ENCODE results near the gene ACSL1.

The ACSL1 gene

DNA sequence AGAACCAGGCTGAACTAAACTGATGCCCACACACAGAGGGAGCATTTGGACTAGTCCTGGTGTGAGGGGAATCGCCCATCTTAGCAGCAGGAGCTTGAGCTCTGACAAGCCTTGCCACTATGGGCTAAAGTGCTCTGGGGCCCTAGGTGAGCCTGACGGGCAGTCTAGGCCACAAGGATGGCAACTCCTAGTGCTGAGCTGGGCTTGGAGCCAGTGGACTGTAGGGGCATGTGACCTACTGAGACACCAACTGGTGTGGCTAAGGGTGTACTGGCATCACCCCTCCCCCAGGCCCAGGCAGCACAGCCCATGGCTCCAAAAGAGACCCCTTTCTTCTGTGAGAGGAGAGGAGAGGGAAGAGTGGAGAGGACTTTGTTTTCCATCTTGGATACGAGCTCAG is 106.4 kb downstream of the ACSL1 start:
- DNase-seq (ENCODE audit: low read depth in 2 of 2): no peak

GRCh38 chr4:184715526-184715925 is 110.2 kb downstream of the ACSL1 start:
- DNase-seq (ENCODE audit: low read depth in 2 of 2): no peak

- DNase-seq (ENCODE audit: low read depth in 2 of 2): no peak
Measured at GRCh38 chr4:184713887-184714286, 111.9 kb downstream of the ACSL1 start.

DNA sequence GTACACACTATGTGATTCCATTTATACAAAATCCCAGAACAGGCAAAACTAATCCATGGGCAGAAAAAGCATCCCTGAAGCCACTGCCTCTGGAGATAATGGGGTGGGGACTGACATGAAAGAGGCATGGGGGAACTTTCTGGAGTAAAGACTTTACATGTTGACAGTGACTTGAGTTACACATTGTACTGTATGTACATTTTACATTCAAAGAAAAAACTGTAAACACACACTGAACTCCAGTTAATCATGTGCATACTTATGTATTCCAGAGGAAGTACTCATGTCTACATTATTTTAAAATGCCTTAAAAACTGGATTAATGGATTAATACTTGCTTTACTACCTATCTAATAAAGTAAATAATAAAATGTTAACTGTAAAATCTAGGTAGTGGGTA is 113.4 kb downstream of the ACSL1 start:
- no peak for DNase-seq (ENCODE audit: low read depth in 2 of 2)

DNA sequence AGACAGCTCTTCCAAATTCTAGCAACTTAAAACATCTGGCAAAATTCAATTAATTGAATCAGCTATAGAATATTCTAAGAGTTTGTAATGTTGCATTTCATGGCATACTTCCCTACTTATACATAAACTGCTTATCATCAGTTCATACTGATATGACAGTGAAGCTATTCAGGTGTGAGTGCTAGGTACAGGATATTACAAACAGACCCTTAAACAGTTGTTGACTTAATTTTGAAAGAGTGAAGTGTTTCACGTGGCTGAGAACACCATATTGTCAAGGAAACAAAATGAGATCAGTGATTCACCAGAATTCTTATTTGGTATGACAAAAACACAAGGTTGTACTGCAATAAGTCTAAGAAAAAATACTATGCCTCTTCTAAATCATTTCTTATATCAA is 119.3 kb downstream of the ACSL1 start:
- no peak for DNase-seq (ENCODE audit: low read depth in 2 of 2)

DNA sequence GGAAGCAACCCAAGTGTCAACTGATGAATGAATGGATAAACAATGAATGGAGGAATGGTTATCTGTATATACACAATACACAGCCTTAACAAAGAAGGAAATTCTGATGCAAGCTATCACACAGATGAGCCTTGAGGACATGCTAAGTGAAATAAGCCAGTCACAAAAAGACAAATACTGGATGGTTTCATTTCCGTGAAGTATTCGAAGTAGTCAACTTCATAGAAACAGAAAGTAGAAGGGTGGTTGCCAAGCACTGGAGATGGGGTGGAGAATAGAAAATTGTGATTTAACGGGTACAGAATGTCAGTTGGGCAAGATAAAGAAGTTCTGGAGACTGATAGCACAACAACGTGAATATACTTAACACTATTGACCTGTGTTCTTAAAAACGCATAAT is 120.1 kb downstream of the ACSL1 start:
- no peak for DNase-seq (ENCODE audit: low read depth in 2 of 2)
